NOMO-1 treated with dmso at 0.1 percent for 144 hours (cell line): ENCODE results near the gene TRAF1.

ENCODE experiments used
- DNase-seq: peaks from one replicate; lab custom pipeline; 2025; ENCODE audit not compliant: unreplicated experiment; lab: John Stamatoyannopoulos, UW

Gene TRAF1

DNA sequence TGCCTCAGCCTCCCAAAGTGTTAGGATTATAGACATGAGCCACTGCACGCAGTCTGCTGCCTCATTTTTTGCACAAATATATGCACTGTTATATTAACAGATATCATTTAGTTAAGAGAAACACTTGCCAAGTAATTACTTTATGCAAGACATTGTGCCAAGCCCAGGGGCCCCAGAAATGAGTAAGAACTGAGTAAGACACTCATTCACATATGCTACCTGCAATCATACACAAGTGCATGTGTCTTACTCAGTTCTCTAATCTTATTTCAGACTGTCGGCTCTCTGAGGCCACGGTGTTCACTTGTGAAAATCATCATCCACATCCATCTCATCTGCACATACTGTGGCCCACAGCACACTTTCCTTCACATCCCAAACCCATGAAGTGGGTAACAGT, 16.0 kb downstream of the TRAF1 start:
- DNase-seq = no peak

DNA sequence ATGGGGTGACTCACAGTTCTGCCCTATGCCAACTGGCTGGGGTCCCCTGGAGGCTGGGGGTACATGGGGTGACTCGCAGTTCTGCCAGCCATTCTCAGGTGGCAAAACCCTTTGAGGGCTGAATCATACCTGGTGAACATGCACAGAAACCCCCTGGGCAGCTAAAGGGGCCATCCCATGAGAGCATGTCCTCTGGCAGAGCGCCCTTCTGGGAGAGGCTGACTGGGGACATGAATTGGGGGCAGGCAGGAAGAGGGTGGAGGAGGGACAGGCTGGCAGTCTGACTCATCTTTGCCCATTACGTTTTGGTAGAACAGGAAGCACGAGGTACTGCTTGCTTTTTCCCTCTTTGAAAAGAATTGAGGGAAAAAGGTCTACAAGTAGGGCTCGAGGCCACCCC, 16.7 kb downstream of the TRAF1 start:
- no peak for DNase-seq

DNA sequence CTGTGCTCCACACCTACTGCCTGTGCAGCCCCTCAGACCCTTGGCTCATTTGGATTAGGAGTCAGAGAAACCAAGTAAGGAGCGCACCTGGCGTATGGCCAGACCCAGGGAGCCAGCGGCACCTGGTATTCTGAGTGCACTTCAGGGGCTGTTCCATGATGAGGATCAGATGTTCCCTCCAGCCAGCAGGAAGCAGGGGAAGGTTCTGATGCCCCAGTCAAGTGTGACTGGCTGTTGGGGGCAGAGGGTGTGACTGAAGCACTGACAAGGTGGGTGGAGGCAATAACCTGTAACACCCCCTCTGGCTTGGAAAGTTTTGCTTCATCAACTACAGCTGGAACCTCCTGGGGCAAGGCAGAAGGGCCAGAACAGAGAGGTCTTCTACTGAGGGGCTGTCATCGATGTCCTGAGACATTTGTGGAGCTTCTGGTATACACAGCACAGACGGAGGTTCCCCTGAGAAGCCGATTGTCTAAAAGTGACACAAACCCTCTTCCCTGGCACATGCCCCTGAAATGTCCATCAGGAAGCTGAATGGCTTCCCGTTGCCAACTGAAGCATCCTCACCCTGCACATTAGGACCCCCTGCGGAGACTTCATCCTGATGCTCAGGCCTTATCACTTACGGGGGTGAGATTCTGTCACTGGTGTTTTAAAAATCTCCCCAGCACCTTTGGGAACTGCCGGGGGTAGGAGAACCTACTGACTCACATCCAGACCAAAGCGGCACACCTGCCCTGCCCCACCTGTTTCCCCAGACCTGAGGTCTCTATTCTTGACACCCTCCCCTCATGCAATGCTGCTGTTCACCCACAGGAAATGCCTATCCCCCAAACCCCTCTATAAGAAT, 21.1 kb downstream of the TRAF1 start:
- no peak for DNase-seq

DNA sequence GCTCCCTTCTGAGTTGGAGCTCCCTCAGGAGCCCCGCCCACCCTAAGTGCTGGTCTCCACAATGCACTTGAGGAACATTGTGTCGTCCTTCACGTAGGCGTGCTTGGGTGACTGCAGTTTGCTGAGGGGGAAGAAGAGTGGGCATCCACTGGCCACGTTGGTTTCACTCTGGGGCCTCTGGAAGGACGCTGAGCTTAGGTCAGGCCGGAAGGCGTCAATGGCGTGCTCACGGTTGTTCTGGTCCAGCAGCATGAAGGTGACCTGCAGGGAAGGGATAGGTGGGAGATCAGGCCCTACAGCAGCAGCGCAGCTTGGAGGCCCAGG, 21.7 kb downstream of the TRAF1 start:
- DNase-seq = no peak

DNA sequence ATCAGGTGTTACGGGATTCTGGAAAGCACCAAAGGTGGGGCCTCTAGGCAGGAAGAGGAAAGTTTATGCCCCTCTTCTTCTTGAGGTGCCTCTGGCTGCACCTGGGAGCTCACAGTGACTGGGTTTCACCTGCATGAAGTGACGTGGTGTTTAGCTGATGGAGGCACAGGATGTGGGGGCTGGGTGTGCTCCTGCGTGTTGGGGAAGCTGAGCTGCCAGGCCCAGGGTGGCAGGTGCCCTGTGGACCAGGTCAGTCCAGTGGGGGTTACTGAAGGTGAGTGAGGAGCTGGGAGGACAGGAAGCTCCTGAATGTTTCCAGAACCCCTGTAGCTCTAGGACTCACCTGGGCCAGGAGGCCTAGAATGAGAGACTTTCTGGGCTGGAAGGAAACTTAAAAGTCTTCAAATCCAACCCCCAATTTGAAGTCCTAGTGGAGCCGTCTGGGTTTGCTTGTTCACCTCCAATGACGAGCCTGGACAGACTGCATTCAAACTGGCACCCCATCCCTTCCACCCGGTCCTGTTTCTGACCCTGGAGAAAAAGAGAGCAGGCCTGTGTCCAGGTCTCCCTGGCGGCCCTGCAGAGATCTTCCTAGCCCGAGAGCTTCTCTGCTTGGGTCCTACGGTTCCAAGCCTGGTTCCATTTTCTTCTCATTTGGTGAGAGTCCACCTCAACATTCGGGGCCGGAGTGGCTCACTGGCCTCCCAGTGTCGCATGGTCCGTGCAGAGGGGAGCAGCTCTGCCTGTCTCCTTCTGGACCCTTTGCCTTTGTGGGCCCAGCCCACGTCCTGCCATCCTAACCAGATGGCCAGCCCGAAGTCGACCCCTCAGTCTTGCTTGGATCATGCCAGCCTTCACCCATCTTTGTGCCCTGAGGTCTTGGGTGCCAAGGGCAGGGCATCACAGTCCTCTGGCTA, 22.3 kb downstream of the TRAF1 start:
- no peak for DNase-seq

DNA sequence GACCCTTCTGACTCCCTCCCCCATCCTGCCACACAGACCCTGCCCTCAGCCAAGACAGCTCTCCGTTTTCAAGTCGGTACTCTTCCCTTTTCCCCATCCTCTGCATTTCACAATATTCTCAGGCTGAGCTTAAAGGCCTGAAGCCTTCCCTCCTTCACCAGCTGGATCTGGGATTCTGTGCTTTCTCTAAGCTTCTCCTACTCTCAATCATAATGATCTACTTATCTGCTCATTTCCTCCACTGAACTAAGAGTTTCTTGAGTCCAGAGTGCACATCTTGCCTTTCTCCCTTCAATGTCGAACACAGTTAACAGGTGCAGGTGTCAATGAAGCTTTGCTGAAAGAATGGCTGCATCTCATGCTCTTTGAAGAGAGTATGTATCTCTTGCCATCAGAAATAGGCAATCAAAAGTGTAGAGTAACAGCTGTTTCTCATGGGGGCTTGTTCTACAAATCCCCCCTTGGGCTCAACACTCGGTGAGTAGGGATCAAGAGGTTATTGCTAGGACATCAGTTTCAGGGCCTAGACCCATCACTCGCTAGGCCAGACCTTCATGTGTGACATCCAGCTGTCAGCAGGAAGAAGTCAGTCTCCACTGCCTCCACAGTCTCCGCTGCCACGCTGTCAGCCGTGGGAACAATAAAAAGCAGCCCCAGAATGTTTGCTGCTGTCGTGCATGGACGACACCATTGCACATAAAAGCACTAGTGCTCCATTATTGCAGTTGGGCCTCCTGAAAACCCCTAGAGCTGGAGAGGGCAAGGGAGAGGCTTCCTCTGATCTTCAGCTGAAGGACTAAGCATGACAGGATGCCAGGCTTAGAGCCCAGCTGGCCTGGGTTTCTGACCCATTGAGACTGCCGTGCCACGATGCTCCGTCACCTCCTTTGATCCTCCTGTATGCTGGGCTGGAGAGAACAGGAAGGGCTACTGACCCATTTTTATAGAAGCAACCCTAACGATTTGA, 23.7 kb downstream of the TRAF1 start:
- no peak for DNase-seq

DNA sequence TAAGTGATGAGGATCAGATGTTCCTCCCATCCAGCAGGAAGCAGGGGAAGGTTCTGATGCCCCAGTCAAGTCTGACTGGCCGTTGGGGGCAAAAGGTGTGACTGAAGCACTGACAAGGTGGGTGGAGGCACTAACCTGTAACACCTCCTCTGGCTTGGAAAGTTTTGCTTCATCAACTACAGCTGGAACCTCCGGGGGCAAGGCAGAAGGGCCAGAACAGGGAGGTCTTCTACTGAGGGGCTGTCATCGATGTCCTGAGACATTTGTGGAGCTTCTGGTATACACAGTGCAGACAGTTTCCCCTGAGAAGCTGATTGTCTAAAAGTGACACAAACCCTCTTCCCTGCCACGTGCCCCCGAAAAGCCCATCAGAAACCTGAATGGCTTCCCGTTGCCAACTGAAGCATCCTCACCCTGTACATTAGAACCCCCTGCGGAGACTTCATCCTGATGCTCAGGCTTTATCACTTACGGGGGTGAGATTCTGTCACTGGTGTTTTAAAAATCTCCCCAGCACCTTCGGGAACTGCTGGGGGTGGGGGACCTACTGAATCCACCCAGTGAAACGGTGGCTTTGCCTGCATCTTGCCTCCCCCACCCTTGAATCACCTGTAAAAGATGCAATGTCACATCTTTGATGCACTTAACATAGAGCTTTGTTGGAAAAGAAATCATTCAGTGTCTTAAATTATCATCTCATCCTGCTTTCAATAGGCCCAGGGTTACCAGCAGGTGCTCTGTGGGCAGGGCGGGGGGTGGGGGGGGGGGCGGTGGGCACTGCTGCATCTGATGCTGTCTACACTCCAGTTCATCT, 24.6 kb downstream of the TRAF1 start:
- DNase-seq = no peak

DNA sequence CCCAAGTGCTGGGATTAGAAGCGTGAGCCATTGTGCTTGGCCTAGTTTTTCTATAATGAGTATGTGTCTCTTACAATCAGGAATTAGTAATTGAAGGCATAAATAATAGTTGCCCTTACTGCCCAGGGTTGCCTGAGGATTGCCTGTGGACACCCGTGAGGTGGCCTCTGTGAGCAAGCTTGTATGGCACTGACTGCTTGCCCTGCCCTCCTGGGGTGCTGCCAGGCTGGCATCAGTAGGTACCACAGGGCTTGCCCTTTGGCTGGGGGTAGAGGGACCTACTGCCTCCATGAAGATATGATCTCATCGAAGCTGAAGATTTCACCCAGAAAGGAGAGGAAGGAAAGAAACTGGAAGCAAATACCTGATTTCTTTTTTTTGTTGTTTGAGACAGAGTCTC, 25.8 kb downstream of the TRAF1 start:
- no peak for DNase-seq

DNA sequence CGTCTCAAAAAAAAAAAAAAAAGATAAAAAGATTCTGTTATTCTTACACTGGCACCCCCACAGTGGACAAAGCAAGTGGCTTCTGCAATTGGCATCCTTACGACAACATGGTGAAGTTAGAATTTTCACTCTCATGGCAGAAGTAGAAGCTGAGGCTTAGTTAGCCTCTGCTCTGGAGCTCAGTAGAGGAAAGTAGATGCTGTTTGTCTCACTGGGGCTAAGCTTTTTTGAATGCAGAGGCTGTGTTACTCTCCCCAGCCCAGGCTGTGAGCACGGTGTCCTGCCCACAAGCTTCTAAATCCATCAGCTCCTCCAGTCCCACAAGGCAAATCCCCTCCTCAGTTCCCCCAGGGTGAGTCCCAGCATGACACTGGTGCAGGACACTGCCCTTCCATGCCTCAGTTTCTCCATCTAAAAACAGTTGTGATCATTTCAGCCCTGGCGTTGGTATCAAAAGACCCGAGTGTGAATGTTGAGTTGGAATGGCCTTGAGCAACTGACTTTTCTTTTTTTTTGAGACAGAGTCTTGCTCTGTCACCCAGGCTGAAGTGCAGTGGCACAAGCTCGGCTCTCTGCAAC, 27.0 kb downstream of the TRAF1 start:
- DNase-seq = no peak

DNA sequence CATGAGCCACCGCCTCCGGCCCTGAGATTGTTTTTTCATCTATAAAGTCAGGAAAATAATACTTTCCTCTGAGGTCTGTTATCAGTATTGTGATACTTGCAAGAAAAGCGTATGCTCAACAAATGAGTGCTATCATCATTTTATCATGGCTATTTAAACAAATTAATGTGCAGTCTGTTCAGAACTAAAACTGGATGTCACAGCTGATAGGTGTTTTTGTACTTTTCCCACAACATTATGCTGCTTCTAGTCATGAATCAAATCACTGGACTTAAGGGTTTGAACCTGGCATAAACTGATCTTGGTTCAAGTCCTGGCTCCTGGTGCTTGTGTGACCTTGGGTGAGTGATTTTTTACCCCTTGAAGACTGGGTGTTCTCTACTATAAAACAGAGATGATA, 28.2 kb downstream of the TRAF1 start:
- DNase-seq = no peak

DNA sequence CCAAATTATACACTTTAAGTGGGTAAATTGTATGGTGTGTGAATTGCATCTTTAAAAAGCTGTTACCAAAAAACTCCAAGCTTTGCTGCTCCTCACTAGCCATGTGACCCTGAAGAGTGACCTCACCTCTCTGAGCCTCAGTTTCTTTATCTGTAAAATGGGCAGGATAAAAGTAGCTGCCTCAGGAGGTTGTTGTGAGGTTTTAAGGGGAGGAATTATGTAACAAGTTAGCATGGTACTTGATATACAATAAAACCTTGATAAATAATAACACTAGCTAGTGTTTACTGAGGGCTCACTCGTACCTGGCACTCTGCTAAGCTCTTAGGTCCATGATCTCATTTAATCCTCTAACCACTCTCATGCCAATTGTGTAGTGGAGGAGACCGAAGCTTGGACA, 30.6 kb downstream of the TRAF1 start:
- DNase-seq = no peak

DNA sequence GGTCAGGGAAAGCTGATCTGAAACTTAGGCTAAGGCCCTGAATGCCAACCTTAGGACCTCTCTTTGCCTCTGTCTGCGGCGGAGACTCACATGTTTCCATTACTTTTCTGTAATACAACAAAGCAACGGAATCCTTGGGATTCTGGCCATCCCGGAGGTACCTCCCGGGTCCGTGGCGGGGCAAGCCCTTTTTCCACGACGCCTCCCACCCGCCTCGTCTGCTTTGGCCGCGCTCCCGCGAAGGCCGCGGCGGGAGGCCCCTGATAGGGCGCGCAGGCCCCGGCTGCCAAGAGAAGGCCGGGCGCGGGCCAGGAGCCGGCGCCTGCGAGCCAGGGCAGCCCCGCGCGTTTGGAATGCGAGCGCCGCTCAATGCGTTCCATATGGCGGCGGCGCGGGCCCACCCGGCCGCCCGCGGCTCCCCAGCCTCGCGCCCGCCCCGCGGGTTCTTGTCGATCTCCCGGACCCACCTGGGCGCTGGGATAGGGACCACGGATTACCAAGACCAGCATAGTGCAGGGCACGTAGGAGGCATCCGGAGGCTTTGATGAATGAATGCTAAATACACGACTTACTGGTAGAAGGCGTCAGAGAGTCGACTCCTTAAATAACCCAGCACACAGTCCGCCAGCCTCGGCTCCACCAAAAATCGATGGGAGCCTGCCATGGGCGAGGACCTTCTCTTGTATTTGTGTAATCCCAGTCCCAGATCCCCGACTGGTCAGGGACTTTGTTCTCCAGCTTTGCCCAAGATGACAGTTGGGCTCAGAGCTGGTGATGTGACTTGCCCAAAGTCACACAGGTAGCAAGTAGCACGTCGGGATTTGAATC, 32.1 kb downstream of the TRAF1 start:
- DNase-seq = no peak

DNA sequence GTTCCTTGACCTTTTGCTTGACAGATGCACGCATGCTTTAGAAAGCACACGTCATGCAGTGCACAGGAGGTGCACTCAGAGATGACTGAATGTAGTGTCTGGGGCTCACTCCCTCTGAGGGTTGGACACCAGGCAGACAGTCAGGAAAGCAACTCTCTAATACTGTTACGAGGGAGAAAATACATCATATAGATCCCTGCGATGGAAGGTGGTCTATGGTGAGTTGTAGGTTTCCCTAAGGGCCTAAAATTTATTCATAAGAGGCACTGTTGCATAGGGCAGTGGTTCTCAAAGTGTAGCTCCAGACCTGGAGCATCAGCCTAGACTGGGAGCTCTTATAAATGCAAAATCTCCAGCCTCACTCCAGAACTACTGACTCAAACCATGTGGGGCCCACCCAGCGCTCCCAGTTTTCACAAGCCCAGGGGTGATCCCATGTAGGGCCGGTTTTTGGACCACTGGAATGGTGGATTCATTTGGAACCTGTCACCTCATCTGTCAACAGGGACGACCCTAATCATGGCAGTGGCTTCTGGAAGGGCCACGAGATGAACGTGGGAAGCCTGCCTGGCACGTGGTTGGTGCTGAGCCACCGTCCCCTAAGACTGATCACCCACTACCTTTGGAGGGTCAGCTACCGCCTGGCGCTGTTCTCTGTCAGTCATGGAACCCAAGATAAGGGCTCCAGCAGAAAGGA, 32.8 kb downstream of the TRAF1 start:
- no peak for DNase-seq

DNA sequence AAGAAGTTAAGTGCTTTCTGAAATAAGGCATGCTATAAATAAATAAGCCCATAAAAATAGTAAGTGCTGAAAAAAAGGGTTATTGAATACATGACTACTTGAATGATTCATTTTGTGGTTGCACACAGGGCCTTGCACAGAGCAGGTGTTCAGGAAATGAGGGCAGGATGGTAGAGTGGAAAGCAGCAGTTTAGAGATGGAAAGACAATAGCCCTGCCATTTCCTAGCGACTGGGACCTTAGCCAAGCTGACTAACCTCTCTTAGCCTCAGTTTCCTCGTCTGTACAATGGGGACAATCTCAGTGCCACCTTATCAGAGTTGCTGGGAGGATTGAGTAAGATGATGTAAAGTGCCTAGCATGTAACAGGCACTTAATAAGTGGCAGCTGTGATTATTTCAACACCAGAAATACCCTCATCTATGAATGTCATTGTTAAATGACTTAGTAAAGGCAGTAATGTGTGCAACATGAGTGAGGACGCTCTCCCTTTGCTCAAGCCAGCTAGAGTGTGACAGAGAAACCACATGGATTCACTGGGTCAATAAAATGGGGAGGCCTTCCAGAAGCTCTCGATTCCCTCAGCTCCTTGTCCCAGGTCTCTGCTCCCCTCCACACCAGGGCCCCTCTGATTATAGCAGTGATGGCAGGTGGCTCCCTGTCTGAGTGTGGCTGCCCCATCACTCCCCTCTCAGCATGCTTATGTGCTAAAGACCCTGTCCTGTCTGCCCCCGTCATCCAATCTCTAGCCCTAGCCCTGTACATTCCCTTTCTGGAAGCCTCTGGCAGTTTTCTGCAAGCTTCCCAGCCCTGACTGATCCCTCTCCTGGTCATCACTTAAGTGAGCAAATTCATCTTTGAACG, 33.6 kb downstream of the TRAF1 start:
- peak; percentile 90 for DNase-seq

DNA sequence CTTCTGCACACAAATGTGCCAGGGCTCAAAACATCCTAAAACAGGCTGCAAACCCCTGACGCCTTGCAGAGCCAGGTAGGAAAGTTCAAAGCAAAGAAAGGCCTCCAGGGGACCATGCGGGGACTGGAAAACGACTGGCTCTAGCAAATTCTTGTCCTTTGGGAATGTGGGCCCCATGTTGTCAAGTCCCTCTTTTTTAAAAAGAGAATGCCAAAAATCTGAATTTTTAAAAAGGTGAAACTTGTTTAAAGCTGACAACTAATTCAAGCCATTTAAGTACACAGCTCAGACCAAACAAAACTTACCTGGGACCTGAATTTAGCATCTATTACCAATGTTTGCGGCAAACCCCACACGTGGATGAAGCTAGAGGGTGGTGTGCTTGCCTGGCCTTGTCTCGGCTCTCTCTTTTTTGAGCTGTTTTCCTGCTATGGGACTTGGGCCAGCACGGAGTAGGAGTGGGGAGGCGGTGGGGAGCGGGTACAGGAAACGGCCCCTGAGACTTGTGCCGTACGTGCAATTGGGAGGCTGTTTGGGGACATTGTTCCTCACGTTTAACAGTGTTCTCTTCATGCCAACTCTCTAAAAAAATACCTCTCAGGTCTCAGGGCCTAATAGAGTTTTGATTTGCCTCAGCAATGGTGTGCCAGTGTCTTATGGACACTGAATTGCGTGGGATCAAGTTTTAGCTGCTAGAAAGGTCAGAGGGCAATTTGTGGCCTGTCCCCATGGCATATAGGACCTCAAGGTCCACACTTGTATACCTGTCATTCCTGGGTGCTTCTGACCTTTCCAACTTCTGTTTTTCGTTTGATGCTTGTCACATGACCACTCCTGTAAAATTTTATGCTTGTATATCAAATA, 34.5 kb downstream of the TRAF1 start:
- DNase-seq = no peak

DNA sequence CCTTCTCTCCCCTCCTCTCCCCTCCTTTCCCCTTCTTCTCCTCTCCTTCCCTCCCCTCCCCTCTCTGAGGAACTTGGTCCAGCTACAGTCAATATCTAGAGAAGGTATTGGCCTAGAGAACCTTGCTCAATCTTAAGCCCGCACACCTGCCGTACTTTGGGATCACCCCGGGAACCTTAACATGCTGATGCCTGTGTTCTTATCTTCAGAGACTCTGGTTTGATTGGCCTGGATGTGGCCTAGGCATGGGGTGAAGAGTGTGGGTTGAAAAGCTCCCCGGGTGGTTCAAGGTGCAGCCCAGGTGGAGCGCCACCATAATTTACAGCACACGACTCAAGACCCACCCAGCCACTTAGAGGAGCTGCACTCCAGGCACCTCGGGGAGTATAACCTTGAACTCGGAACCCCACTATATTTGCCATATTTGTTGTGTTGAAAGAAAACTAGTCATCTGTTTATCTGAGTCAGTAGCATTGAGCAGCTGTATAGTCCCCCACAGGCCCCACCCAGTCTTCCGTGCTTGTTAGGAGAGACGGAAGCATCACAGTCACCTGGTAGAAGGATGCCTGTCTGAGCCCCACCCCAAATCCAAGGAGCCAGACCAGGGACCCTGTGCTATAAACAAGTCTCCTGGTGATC, 35.2 kb downstream of the TRAF1 start:
- DNase-seq = no peak
